HepG2 (cell line): ENCODE results near the gene RPS2. TPM values are rescaled to one million over a fixed set of nuclear protein-coding genes. Genes with fewer than 3 reads are reported as not detected.

Source experiments
- ARNT ChIP-seq: fragments of 450-650 bp; IDR thresholded peaks from 2 replicates; pipeline ENCODE4 v1.6.1; 2017
- CBX1 ChIP-seq: IDR thresholded peaks from one replicate; pipeline ENCODE4 v1.6.1; 2016; ENCODE audit warnings: antibody characterized with exemption, low read depth
- GATAD2A ChIP-seq: IDR thresholded peaks from 2 replicates; pipeline ENCODE4 v1.6.1; 2016
- IKZF4 ChIP-seq: sonication (generic); formaldehyde crosslinking; IDR thresholded peaks from 2 replicates; pipeline ENCODE4 v1.5.1; 2020; ENCODE audit warnings: borderline replicate concordance, mild to moderate bottlenecking, low read depth, missing genetic modification reagents; ENCODE audit errors: not compliant biosample characterization
- MBD4 ChIP-seq: IDR thresholded peaks from 2 replicates; pipeline ENCODE4 v1.6.1; 2012; ENCODE audit warnings: low read length, inconsistent platforms, borderline replicate concordance
- MTF1 ChIP-seq: sonication (generic); formaldehyde crosslinking; IDR thresholded peaks from 2 replicates; pipeline ENCODE4 v1.5.0; 2020; ENCODE audit warnings: missing genetic modification reagents
- MYPOP ChIP-seq: sonication (generic); formaldehyde crosslinking; IDR thresholded peaks from 2 replicates; pipeline ENCODE4 v1.8.1; 2023; ENCODE audit warnings: mild to moderate bottlenecking, moderate library complexity, missing genetic modification reagents
- NFYB ChIP-seq: sonication (generic); formaldehyde crosslinking; IDR thresholded peaks from 2 replicates; pipeline ENCODE4 v1.4.0; 2020; ENCODE audit warnings: missing genetic modification reagents
- PHF5A ChIP-seq: IDR thresholded peaks from one replicate; pipeline ENCODE4 v1.6.1; 2018; ENCODE audit warnings: low read depth, missing genetic modification reagents; ENCODE audit not compliant: unreplicated experiment
- POGZ ChIP-seq: sonication (generic); formaldehyde crosslinking; IDR thresholded peaks from 2 replicates; pipeline ENCODE4 v1.4.0; 2020; ENCODE audit warnings: mild to moderate bottlenecking, missing genetic modification reagents
- RBFOX2 ChIP-seq: fragments of 200-400 bp; formaldehyde crosslinking; IDR thresholded peaks from 2 replicates; pipeline ENCODE4 v1.6.1; 2017; ENCODE audit warnings: low read depth, mild to moderate bottlenecking, low read length
- SALL1 ChIP-seq: sonication (generic); formaldehyde crosslinking; IDR thresholded peaks from 2 replicates; pipeline ENCODE4 v1.8.0; 2022; ENCODE audit warnings: mild to moderate bottlenecking, missing genetic modification reagents
- SCMH1 ChIP-seq: sonication (generic); formaldehyde crosslinking; IDR thresholded peaks from 2 replicates; pipeline ENCODE4 v1.9.0; 2021; ENCODE audit warnings: missing genetic modification reagents, mild to moderate bottlenecking, borderline replicate concordance
- SRSF4 ChIP-seq: fragments of 200-400 bp; formaldehyde crosslinking; IDR thresholded peaks from one replicate; pipeline ENCODE4 v1.6.1; 2018; ENCODE audit warnings: mild to moderate bottlenecking, low read depth, low read length, moderate library complexity; ENCODE audit not compliant: poor library complexity, severe bottlenecking
- XBP1 ChIP-seq: sonication (generic); formaldehyde crosslinking; IDR thresholded peaks from 2 replicates; pipeline ENCODE4 v1.5.0; 2020; ENCODE audit warnings: missing genetic modification reagents
- ZMAT3 ChIP-seq: sonication (generic); formaldehyde crosslinking; conservative IDR thresholded peaks from 2 replicates; pipeline ENCODE4 v1.7.0; 2021; ENCODE audit warnings: missing genetic modification reagents
- ZNF180 ChIP-seq: sonication (generic); formaldehyde crosslinking; IDR thresholded peaks from 2 replicates; pipeline ENCODE4 v1.4.0; 2020; ENCODE audit warnings: low read depth, missing genetic modification reagents, borderline replicate concordance
- ZNF235 ChIP-seq: sonication (generic); formaldehyde crosslinking; IDR thresholded peaks from 2 replicates; pipeline ENCODE4 v1.8.1; 2023; ENCODE audit warnings: mild to moderate bottlenecking, missing genetic modification reagents, borderline replicate concordance
- ZNF484 ChIP-seq: sonication (generic); formaldehyde crosslinking; IDR thresholded peaks from 2 replicates; pipeline ENCODE4 v1.5.1; 2020; ENCODE audit warnings: mild to moderate bottlenecking, low read depth, missing genetic modification reagents, borderline replicate concordance
- ZNF510 ChIP-seq: sonication (generic); formaldehyde crosslinking; IDR thresholded peaks from 2 replicates; pipeline ENCODE4 v1.4.0; 2020; ENCODE audit warnings: low read depth, mild to moderate bottlenecking, missing genetic modification reagents
- ZNF546 ChIP-seq: sonication (generic); formaldehyde crosslinking; conservative IDR thresholded peaks from 2 replicates; pipeline ENCODE4 v1.8.1; 2023; ENCODE audit warnings: mild to moderate bottlenecking, missing genetic modification reagents
- ZNF557 ChIP-seq: sonication (generic); formaldehyde crosslinking; IDR thresholded peaks from 2 replicates; pipeline ENCODE4 v1.4.0; 2020; ENCODE audit warnings: missing genetic modification reagents
- ZNF574 ChIP-seq: sonication (generic); formaldehyde crosslinking; IDR thresholded peaks from 2 replicates; pipeline ENCODE4 v1.4.0; 2020; ENCODE audit warnings: missing genetic modification reagents
- ZNF607 ChIP-seq: sonication (generic); formaldehyde crosslinking; IDR thresholded peaks from 2 replicates; pipeline ENCODE4 v1.5.1; 2020; ENCODE audit warnings: missing genetic modification reagents, mild to moderate bottlenecking, borderline replicate concordance
- ZNF788 ChIP-seq: sonication (generic); formaldehyde crosslinking; IDR thresholded peaks from 2 replicates; pipeline ENCODE4 v1.5.0; 2020; ENCODE audit warnings: mild to moderate bottlenecking, missing genetic modification reagents, borderline replicate concordance
- polyA plus RNA-seq, 8 experiments: library from polyadenylated mRNA; depleted of rRNA in 3 of 8; stranded (reverse) in 7 of 8; unstranded in 1 of 8; fragments of >200 nt; fragmentation: Illumina TruSeq in 4 of 8; extraction: Trizol in 4 of 8; gene quantifications; 2 replicates each; pipeline versions ENCODE4 v1.2.1 to v1.2.3, GENCODE V29; 2011 to 2016; ENCODE audit warnings: low read depth in 4 of 8, missing spikeins in 1 of 8, mixed read lengths in 1 of 8; ENCODE audit not compliant: insufficient read depth in 1 of 8
- total RNA-seq, 5 experiments: library from RNA; depleted of rRNA; stranded (reverse); fragments of >200 nt; fragmentation: Illumina TruSeq; extraction: Trizol; gene quantifications; 2 replicates each; pipeline ENCODE4 v1.2.3, GENCODE V29; 2016; ENCODE audit warnings: low read depth in 1 of 5
- TF ChIP-seq, protein P1 (sequence below): sonication (generic); formaldehyde crosslinking; IDR thresholded peaks from 2 replicates; pipeline ENCODE4 v1.5.1; 2020; ENCODE audit warnings: mild to moderate bottlenecking, missing genetic modification reagents, moderate library complexity

RPS2 gene
- total and polyA plus RNA-seq, 2 of the 13 experiments (the other 11 are each of a cell fraction or from before 2014, with no cell fraction given): 1,908 to 4,514 TPM

DNA sequence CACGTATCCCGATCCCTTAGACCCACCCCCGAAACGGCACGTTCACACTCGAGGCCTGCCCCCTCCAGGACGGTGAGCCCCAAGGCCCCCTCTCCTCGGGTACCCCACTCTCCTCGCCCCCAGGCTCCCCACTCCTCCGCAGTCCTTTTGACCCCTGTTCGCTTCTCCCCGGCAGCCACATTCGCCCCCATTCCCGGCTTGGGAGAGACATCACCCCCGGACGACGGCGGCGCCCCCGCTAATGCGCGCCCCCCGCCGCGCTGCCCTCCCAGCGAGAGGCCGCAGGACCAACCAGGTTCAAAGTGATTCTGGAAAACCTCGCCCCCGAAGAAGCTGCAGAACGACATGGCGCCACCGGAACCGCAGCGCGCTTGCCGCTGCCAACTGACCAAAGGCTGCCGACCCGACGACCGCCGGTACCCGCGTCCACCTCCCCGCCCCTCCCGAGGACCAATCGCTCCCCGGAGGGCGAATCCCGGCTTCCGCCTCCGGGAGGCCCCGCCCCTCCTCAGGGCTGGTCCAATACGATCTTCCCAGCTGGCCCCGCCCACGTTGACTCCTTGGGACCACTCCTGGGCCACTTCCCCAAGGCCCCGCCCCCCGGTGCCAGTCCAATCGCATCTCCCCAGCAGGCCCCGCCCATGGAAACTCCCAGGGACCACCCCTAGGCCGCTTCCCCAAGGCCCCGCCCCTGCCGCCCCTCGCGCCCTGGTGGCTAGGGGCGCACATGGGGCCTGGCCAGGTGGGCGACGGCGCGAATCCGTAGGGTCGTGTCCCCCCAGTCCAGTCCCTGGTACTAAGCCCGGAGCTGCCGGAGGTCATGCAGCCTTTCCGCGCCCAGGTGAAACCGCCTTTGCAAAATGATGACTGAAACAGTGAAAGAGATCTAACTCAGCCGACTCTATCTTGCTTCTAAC is 21.6 kb downstream of the RPS2 start, which contains the start of gene MSRB1 (continued):
- TF ChIP-seq, protein P1, sequence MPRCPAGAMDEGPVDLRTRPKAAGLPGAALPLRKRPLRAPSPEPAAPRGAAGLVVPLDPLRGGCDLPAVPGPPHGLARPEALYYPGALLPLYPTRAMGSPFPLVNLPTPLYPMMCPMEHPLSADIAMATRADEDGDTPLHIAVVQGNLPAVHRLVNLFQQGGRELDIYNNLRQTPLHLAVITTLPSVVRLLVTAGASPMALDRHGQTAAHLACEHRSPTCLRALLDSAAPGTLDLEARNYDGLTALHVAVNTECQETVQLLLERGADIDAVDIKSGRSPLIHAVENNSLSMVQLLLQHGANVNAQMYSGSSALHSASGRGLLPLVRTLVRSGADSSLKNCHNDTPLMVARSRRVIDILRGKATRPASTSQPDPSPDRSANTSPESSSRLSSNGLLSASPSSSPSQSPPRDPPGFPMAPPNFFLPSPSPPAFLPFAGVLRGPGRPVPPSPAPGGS (CRISPR knock-in tag): peak; percentile 60; the same call in 1 of the 2 replicates
- TF ChIP-seq RBFOX2: peak; percentile 96
- TF ChIP-seq ZNF180 (CRISPR knock-in tag): no peak
- peak; percentile 84 for TF ChIP-seq NFYB
- TF ChIP-seq IKZF4 (CRISPR knock-in tag): no peak
- peak; percentile 68; the same call in 1 of the 2 replicates for TF ChIP-seq ZMAT3 (CRISPR knock-in tag)
- TF ChIP-seq ZNF607 (CRISPR knock-in tag): peak; percentile 68; the same call in 1 of the 2 replicates
- TF ChIP-seq ZNF484: no peak
- TF ChIP-seq SRSF4: no peak
- TF ChIP-seq ARNT: no peak
- TF ChIP-seq MTF1 (CRISPR knock-in tag): no peak
- TF ChIP-seq ZNF235: peak; percentile 70; the same call in 1 of the 2 replicates
- TF ChIP-seq POGZ (CRISPR knock-in tag): no peak; the same call in 1 of the 2 replicates
- peak; percentile 78; the same call in 1 of the 2 replicates for TF ChIP-seq ZNF788 (CRISPR knock-in tag)
- no peak for TF ChIP-seq SCMH1 (CRISPR knock-in tag)
- peak; percentile 66 for TF ChIP-seq CBX1
- TF ChIP-seq MYPOP: no peak
- peak; percentile 47; the same call in 1 of the 2 replicates for TF ChIP-seq SALL1
- TF ChIP-seq ZNF546 (CRISPR knock-in tag): 0 out of 2 replicates have a peak, but pooled peaks have one; percentile 44
- no peak for TF ChIP-seq ZNF557 (CRISPR knock-in tag)
- peak; percentile 18; the same call in 1 of the 2 replicates for TF ChIP-seq GATAD2A (CRISPR knock-in tag)
- TF ChIP-seq ZNF574: peak; percentile 55; the same call in 1 of the 2 replicates
- no peak for TF ChIP-seq XBP1 (CRISPR knock-in tag)
- TF ChIP-seq ZNF510: peak; percentile 76; the same call in 1 of the 2 replicates
- no peak for TF ChIP-seq MBD4
- TF ChIP-seq PHF5A (CRISPR knock-in tag): no peak
